Endothelial cell of umbilical vein (primary cell): Measurements from ENCODE around the gene BCS1L. TPM values are rescaled to one million over a fixed set of nuclear protein-coding genes. Genes with fewer than 3 reads are reported as not detected.

Experiments used
- BruUV-seq: library from RNA; stranded (reverse); fragments of 400-500 nt; replicated peaks from 2 replicates; lab custom pipeline; 2021; lab: Mats Ljungman, UMichigan
- CTCF ChIA-PET: fragments of 300-600, 350-600 bp; sonication (Branson Sonifier 250); formaldehyde crosslinking; loops from one replicate; lab custom pipeline; 2021; ENCODE audit warnings: antibody characterized with exemption, inconsistent platforms; lab: Charles Lee
- POLR2A ChIA-PET: fragments of 300-600, 350-600 bp; sonication (Branson Sonifier 250); formaldehyde crosslinking; loops from one replicate; lab custom pipeline; 2021; ENCODE audit warnings: antibody characterized with exemption, inconsistent platforms; lab: Charles Lee
- DNase-seq: peaks from one replicate; pipeline ENCODE4 v3.0.0-alpha.2; 2011; ENCODE audit warnings: low read depth, low spot score
- FAIRE-seq: peaks from 2 replicates; lab custom pipeline; 2011; peaks lifted over from hg19 to GRCh38; lab: Jason Lieb, UNC
- H2AFZ ChIP-seq: 2 replicates; pipeline ENCODE4 v1.6.0; 2012; ENCODE audit warnings: low read depth, low read length, control low read depth, inconsistent platforms
- H3K27ac ChIP-seq: 2 replicates; pipeline ENCODE4 v1.5.1; 2011; ENCODE audit warnings: low read depth, mild to moderate bottlenecking, control low read depth, low read length, moderate library complexity; ENCODE audit not compliant: insufficient read depth
- H3K27me3 ChIP-seq, 2 experiments: 2 replicates each; pipeline versions ENCODE4 v1.6.0 to v1.6.1; 2011; ENCODE audit warnings: low read length in 2 of 2, mixed read lengths in 1 of 2; ENCODE audit not compliant: control insufficient read depth in 2 of 2, insufficient read depth in 2 of 2
- H3K36me3 ChIP-seq, 2 experiments: 2 replicates in 1 of 2; 3 replicates in 1 of 2; pipeline ENCODE4 v1.5.1; 2011; ENCODE audit warnings: low read length in 2 of 2, mild to moderate bottlenecking in 1 of 2, moderate library complexity in 1 of 2; ENCODE audit not compliant: control insufficient read depth in 2 of 2, insufficient read depth in 2 of 2; ENCODE audit errors: extremely low read depth in 1 of 2
- H3K4me1 ChIP-seq: 3 replicates; pipeline ENCODE4 v1.5.1; 2011; ENCODE audit warnings: mild to moderate bottlenecking, low read length; ENCODE audit not compliant: control insufficient read depth, insufficient read depth; ENCODE audit errors: extremely low read depth
- H3K4me2 ChIP-seq: 2 replicates; pipeline ENCODE4 v1.6.1; 2011; ENCODE audit warnings: low read length, control low read depth, mixed read lengths; ENCODE audit not compliant: insufficient read depth
- H3K4me3 ChIP-seq, 3 experiments: fragments of 200-600 bp in 1 of 3; sonication (generic), shearing (Covaris generic) in 1 of 3; replicated peaks in 1 of 3; 2 replicates each; pipeline ENCODE4 v1.5.1; 2011 to 2016; ENCODE audit warnings: control low read depth in 3 of 3, low read length in 3 of 3, mild to moderate bottlenecking in 2 of 3, inconsistent platforms in 1 of 3, low read depth in 1 of 3, moderate library complexity in 1 of 3; ENCODE audit not compliant: insufficient read depth in 1 of 3
- H3K79me2 ChIP-seq: 2 replicates; pipeline ENCODE4 v1.6.0; 2012; ENCODE audit warnings: low read length, inconsistent platforms; ENCODE audit not compliant: control insufficient read depth, insufficient read depth
- H3K9ac ChIP-seq: replicated peaks from 2 replicates; pipeline ENCODE3; 2011; ENCODE audit warnings: low read length, control low read depth; ENCODE audit not compliant: insufficient read depth; ENCODE audit errors: extremely low read depth
- H3K9me1 ChIP-seq: replicated peaks from 3 replicates; pipeline ENCODE4 v1.6.0; 2011; ENCODE audit warnings: mild to moderate bottlenecking, low read length; ENCODE audit not compliant: control insufficient read depth, insufficient read depth; ENCODE audit errors: extremely low read depth
- H3K9me3 ChIP-seq: replicated peaks from 2 replicates; pipeline ENCODE4 v1.5.1; 2012; ENCODE audit warnings: low read length, inconsistent platforms; ENCODE audit not compliant: control insufficient read depth, insufficient read depth
- H4K20me1 ChIP-seq: replicated peaks from 2 replicates; pipeline ENCODE3; 2011; ENCODE audit warnings: mild to moderate bottlenecking, low read length; ENCODE audit not compliant: control insufficient read depth, insufficient read depth; ENCODE audit errors: extremely low read depth
- CTCF ChIP-seq, 2 donors: IDR thresholded peaks; 1 replicate in 1 of 2; 2 replicates in 1 of 2; pipeline ENCODE4 v1.5.1; 2011; ENCODE audit warnings: low read length in 2 of 2, mild to moderate bottlenecking in 2 of 2, moderate library complexity in 2 of 2, control low read depth in 1 of 2, inconsistent platforms in 1 of 2, low read depth in 1 of 2; ENCODE audit not compliant: insufficient read depth in 1 of 2; ENCODE audit errors: extremely low read depth in 1 of 2
- EZH2 ChIP-seq: IDR thresholded peaks from 2 replicates; pipeline ENCODE4 v1.6.1; 2012; ENCODE audit warnings: borderline replicate concordance, low read depth, mild to moderate bottlenecking, moderate library complexity, low read length, inconsistent platforms; ENCODE audit not compliant: severe bottlenecking
- FOS ChIP-seq: IDR thresholded peaks from 2 replicates; pipeline ENCODE4 v1.6.1; 2011; ENCODE audit warnings: mild to moderate bottlenecking, low read length, moderate library complexity, borderline replicate concordance; ENCODE audit not compliant: insufficient read depth
- GATA2 ChIP-seq: IDR thresholded peaks from 2 replicates; pipeline ENCODE4 v1.7.0; 2011; ENCODE audit warnings: low read depth, mild to moderate bottlenecking, moderate library complexity, mixed read lengths, low read length; ENCODE audit not compliant: insufficient read length, insufficient read depth
- JUN ChIP-seq: IDR thresholded peaks from 2 replicates; pipeline ENCODE4 v1.6.1; 2011; ENCODE audit warnings: borderline replicate concordance, low read depth; ENCODE audit not compliant: insufficient read length, insufficient read depth
- MAX ChIP-seq: IDR thresholded peaks from 2 replicates; pipeline ENCODE4 v1.6.1; 2011; ENCODE audit not compliant: insufficient read depth, insufficient read length
- MYC ChIP-seq: IDR thresholded peaks from one replicate; pipeline ENCODE4 v1.6.1; 2011; ENCODE audit warnings: mild to moderate bottlenecking, low read depth, low read length
- POLR2A ChIP-seq: IDR thresholded peaks from 2 replicates; pipeline ENCODE4 v1.6.1; 2012; ENCODE audit warnings: low read depth, mild to moderate bottlenecking, control low read depth, low read length
- POLR2AphosphoS5 ChIP-seq: IDR thresholded peaks from 2 replicates; pipeline ENCODE4 v1.6.1; 2012; ENCODE audit warnings: low read depth, mild to moderate bottlenecking, control low read depth, low read length, moderate library complexity; ENCODE audit not compliant: insufficient read depth
- dilution Hi-C: fragments of 300-500 bp; cut with MboI; formaldehyde crosslinking; loops from one replicate; pipeline ENCODE4 v1.15.0; 2019; ENCODE audit warnings: low sequenced_read_pairs; ENCODE audit not compliant: extremely low pct_ligation_motif_present
- intact Hi-C: fragments of 100-400 bp; cut with micrococcal nuclease; formaldehyde crosslinking; loops from one replicate; pipeline ENCODE4 v1.10.0; 2022
- polyA plus RNA-seq, 4 experiments: library from polyadenylated mRNA; depleted of rRNA in 3 of 4; stranded (reverse) in 3 of 4; unstranded in 1 of 4; fragments of >200 nt; gene quantifications; 2 replicates each; pipeline versions ENCODE4 v1.2.1 to v1.2.3, GENCODE V29; 2011 to 2012; ENCODE audit warnings: missing spikeins in 1 of 4
- total RNA-seq: library from RNA; stranded (reverse); gene quantifications from 2 replicates; pipeline ENCODE4 v1.2.3, GENCODE V29; 2021

BCS1L gene
- total and polyA plus RNA-seq, 2 donors (not counting 3 experiments of a cell fraction or from before 2014, with no cell fraction given), result 57.4 to 70.3 TPM

- POLR2A ChIA-PET, result interaction anchor here (0.7 kb wide), 1 partner anchor 8 kb away, joined by 3 read pairs; no protein-coding TSS in a partner anchor
- no peak overlapping the region for H3K9ac ChIP-seq
- peak overlapping the region; percentile 12 for H3K4me2 ChIP-seq
- peaks cover 15% of the 10 kb centered on the region for H3K4me1 ChIP-seq
- H4K20me1 ChIP-seq, result no peaks in the 10 kb centered on the region
- BruUV-seq, result no TSS peak
- H3K27me3 ChIP-seq, result no peaks in the 10 kb centered on the region
- no peaks in the 10 kb centered on the region for H3K9me3 ChIP-seq
- H3K4me3 ChIP-seq, result no peak overlapping the region
- H3K27ac ChIP-seq, result no peak overlapping the region
- H3K79me2 ChIP-seq, result no peaks in the 10 kb centered on the region
- no peaks in the 10 kb centered on the region for H3K36me3 ChIP-seq
- CTCF ChIA-PET, result interaction anchor here (1.0 to 1.7 kb wide), 2 partner anchors 9 to 16 kb away, joined by 4 to 6 read pairs; partner anchors contain the start of gene PLCD4
- dilution Hi-C loops (no loop called here), intact Hi-C loops (loop anchor here (1.0 kb wide), 1 partner anchor 8 kb away; no protein-coding TSS in a partner anchor)
- TF ChIP-seq GATA2 (no peak), CTCF (IDR thresholded peaks at IDR 0.05; ENCODE audit: extremely low read depth in 1 of 2, insufficient read depth in 1 of 2, low read depth in 1 of 2, low read length in 2 of 2) (no peak), POLR2A (no peak), JUN (no peak), EZH2 (no peak), MAX (no peak), MYC (no peak), FOS (no peak), POLR2AphosphoS5 (no peak)
- DNase-seq (no peak), FAIRE-seq (peak; percentile 18)
- H3K9me1 ChIP-seq, result no peaks in the 10 kb centered on the region
- H2AFZ ChIP-seq, result peak overlapping the region; percentile 18
Measured at GRCh38 chr2:218623366-218623705, 36.1 kb upstream of the BCS1L start.
